ENCODE data around the gene FMO5.
"Not testable (repeated sequence)": the region's sequence is repeated elsewhere in the genome, so short reads cannot be mapped to it uniquely, and the experiment has no call there.

Gene FMO5

GRCh38 chr1:147238925-147239820 lies 14.0 kb upstream of the FMO5 start:
- no peak for DNase-seq

- no peak for DNase-seq
These were observed 13.1 kb upstream of the FMO5 start for GRCh38 chr1:147238053-147238902.

- no peak for DNase-seq
These were observed 12.0 kb upstream of the FMO5 start for GRCh38 chr1:147236959-147237791.

- no peak for DNase-seq
These were observed 11.3 kb upstream of the FMO5 start for GRCh38 chr1:147236448-147236847.

GRCh38 chr1:147235822-147236221 lies 10.7 kb upstream of the FMO5 start:
- DNase-seq: no peak

GRCh38 chr1:147233903-147234302 lies 8.8 kb upstream of the FMO5 start:
- DNase-seq: not testable (repeated sequence)

GRCh38 chr1:147231032-147231431 lies 5.9 kb upstream of the FMO5 start:
- not testable (repeated sequence) for DNase-seq

GRCh38 chr1:147223740-147224615 lies 1.2 kb downstream of the FMO5 start:
- DNase-seq: no peak

- DNase-seq: no peak
These were observed 6.5 kb downstream of the FMO5 start for GRCh38 chr1:147218606-147219005.

GRCh38 chr1:147217141-147217540 lies 8.0 kb downstream of the FMO5 start:
- DNase-seq: no peak

- no peak for DNase-seq
These were observed 9.0 kb downstream of the FMO5 start for GRCh38 chr1:147216124-147216523.

GRCh38 chr1:147215540-147215916 lies 9.6 kb downstream of the FMO5 start:
- no peak for DNase-seq

GRCh38 chr1:147214842-147215539 lies 10.1 kb downstream of the FMO5 start:
- peak; percentile 55 for DNase-seq

- no peak for DNase-seq
These were observed 10.8 kb downstream of the FMO5 start for GRCh38 chr1:147214325-147214724.

GRCh38 chr1:147213271-147213670 lies 11.9 kb downstream of the FMO5 start:
- no peak for DNase-seq

- no peak for DNase-seq
These were observed 13.6 kb downstream of the FMO5 start for GRCh38 chr1:147211577-147211976.

- no peak for DNase-seq
These were observed 14.2 kb downstream of the FMO5 start for GRCh38 chr1:147210987-147211386.

- DNase-seq: no peak
These were observed 15.0 kb downstream of the FMO5 start for GRCh38 chr1:147209825-147210821.

- DNase-seq: no peak
These were observed 16.5 kb downstream of the FMO5 start for GRCh38 chr1:147208619-147209018.

- no peak for DNase-seq
These were observed 17.9 kb downstream of the FMO5 start for GRCh38 chr1:147207192-147207591.
